Right forelimb (tissue), 1 donor: ENCODE results near the gene TTC34.
"Not testable (repeated sequence)": the region's sequence is repeated elsewhere in the genome, so short reads cannot be mapped to it uniquely, and the experiment has no call there.

Experiments
- DNase-seq: peaks from one replicate; pipeline ENCODE4 v3.0.0-alpha.2; 2018

Gene TTC34

GRCh38 chr1:2638466-2639115 lies 162.9 kb downstream of the TTC34 start:
- DNase-seq: no peak

- no peak for DNase-seq
Measured at GRCh38 chr1:2637442-2638145, 163.9 kb downstream of the TTC34 start.

GRCh38 chr1:2636733-2637132 lies 164.8 kb downstream of the TTC34 start:
- no peak for DNase-seq

GRCh38 chr1:2635361-2636010 lies 166.0 kb downstream of the TTC34 start:
- DNase-seq: no peak

GRCh38 chr1:2633936-2634491 lies 167.5 kb downstream of the TTC34 start:
- no peak for DNase-seq

- no peak for DNase-seq
Measured at GRCh38 chr1:2633366-2633935, 168.0 kb downstream of the TTC34 start.

GRCh38 chr1:2632561-2633361 lies 168.7 kb downstream of the TTC34 start, which contains the start of gene MMEL1:
MMEL1 (minus strand) TSS chr1:2633016; CDS start chr1:2629484, 3,532 bp downstream.
- DNase-seq: no peak

GRCh38 chr1:2632051-2632430 lies 169.5 kb downstream of the TTC34 start:
- DNase-seq: no peak

- no peak for DNase-seq
Measured at GRCh38 chr1:2631136-2632050, 170.1 kb downstream of the TTC34 start.

GRCh38 chr1:2630498-2631135 lies 170.9 kb downstream of the TTC34 start:
- no peak for DNase-seq

GRCh38 chr1:2629627-2630497 lies 171.6 kb downstream of the TTC34 start:
- no peak for DNase-seq

GRCh38 chr1:2628933-2629626 lies 172.4 kb downstream of the TTC34 start:
- no peak for DNase-seq

GRCh38 chr1:2628191-2628932 lies 173.1 kb downstream of the TTC34 start:
- DNase-seq: no peak

GRCh38 chr1:2627746-2628145 lies 173.7 kb downstream of the TTC34 start:
- DNase-seq: no peak

GRCh38 chr1:2625748-2626147 lies 175.7 kb downstream of the TTC34 start:
- not testable (repeated sequence) for DNase-seq

GRCh38 chr1:2625311-2625710 lies 176.2 kb downstream of the TTC34 start:
- no peak for DNase-seq

GRCh38 chr1:2624735-2625300 lies 176.7 kb downstream of the TTC34 start:
- no peak for DNase-seq
